CD14-positive monocyte (primary cell): ENCODE data around the gene SGCE. TPM values are rescaled to one million over a fixed set of nuclear protein-coding genes. Genes with fewer than 3 reads are reported as not detected.

Source experiments
- DNase-seq, 3 donors: peaks; one replicate each; pipeline ENCODE4 v3.0.0-alpha.2; 2011 to 2022
- H2AFZ ChIP-seq: 2 replicates; pipeline ENCODE4 v1.6.0; 2012; ENCODE audit warnings: mild to moderate bottlenecking, low read depth, low read length, inconsistent platforms; ENCODE audit not compliant: insufficient read depth, poor library complexity, severe bottlenecking
- H3K27ac ChIP-seq, 2 donors: 1 replicate in 1 of 2; 2 replicates in 1 of 2; pipeline ENCODE4 v1.5.1; 2012 to 2013; ENCODE audit warnings: low read length in 2 of 2, control low read depth in 1 of 2, inconsistent platforms in 1 of 2, low read depth in 1 of 2, mild to moderate bottlenecking in 1 of 2
- H3K27me3 ChIP-seq, 2 donors: one replicate each; pipeline versions ENCODE4 v1.6.0 to v1.6.1; 2011 to 2013; ENCODE audit warnings: low read length in 2 of 2; ENCODE audit not compliant: control insufficient read depth in 2 of 2, insufficient read depth in 2 of 2
- H3K36me3 ChIP-seq, 2 donors: replicated peaks in 1 of 2; 1 replicate in 1 of 2; 2 replicates in 1 of 2; pipeline versions ENCODE4 v1.5.1 to v1.6.1; 2012 to 2013; ENCODE audit warnings: low read length in 2 of 2, control low read depth in 1 of 2, inconsistent platforms in 1 of 2, mild to moderate bottlenecking in 1 of 2; ENCODE audit not compliant: insufficient read depth in 2 of 2, control insufficient read depth in 1 of 2
- H3K4me1 ChIP-seq, 2 donors: 1 replicate in 1 of 2; 2 replicates in 1 of 2; pipeline versions ENCODE4 v1.5.1 to v1.6.1; 2012 to 2013; ENCODE audit warnings: low read length in 2 of 2, control low read depth in 1 of 2, inconsistent platforms in 1 of 2, mild to moderate bottlenecking in 1 of 2, moderate library complexity in 1 of 2; ENCODE audit not compliant: insufficient read depth in 2 of 2, control insufficient read depth in 1 of 2
- H3K4me2 ChIP-seq: replicated peaks from 2 replicates; pipeline ENCODE3; 2012; ENCODE audit warnings: low read length, moderate library complexity, mild to moderate bottlenecking; ENCODE audit not compliant: poor library complexity, severe bottlenecking; ENCODE audit errors: extremely low read depth
- H3K4me3 ChIP-seq, 3 experiments: fragments of 200-600 bp in 1 of 3; sonication (generic) in 1 of 3; replicated peaks in 1 of 3; 1 replicate in 2 of 3; 2 replicates in 1 of 3; pipeline ENCODE4 v1.5.1; 2011 to 2013; ENCODE audit warnings: low read length in 3 of 3, mild to moderate bottlenecking in 3 of 3, control low read depth in 2 of 3, low read depth in 2 of 3, inconsistent platforms in 1 of 3, moderate library complexity in 1 of 3
- H3K79me2 ChIP-seq: 2 replicates; pipeline ENCODE4 v1.6.0; 2012; ENCODE audit warnings: mild to moderate bottlenecking, control low read depth, inconsistent platforms, low read length, moderate library complexity; ENCODE audit not compliant: insufficient read depth
- H3K9ac ChIP-seq: 2 replicates; pipeline ENCODE4 v1.6.0; 2017; ENCODE audit warnings: low read length, mild to moderate bottlenecking; ENCODE audit not compliant: insufficient read depth, poor library complexity, severe bottlenecking
- H3K9me3 ChIP-seq, 2 donors: replicated peaks in 1 of 2; 1 replicate in 1 of 2; 2 replicates in 1 of 2; pipeline versions ENCODE4 v1.5.1 to v1.6.1; 2012 to 2013; ENCODE audit warnings: low read length in 2 of 2, control low read depth in 1 of 2; ENCODE audit not compliant: control insufficient read depth in 1 of 2, insufficient read depth in 1 of 2
- H4K20me1 ChIP-seq: 2 replicates; pipeline ENCODE4 v1.6.0; 2012; ENCODE audit warnings: mild to moderate bottlenecking, low read length, control low read depth, moderate library complexity; ENCODE audit not compliant: insufficient read depth
- H3K27ac Mint-ChIP-seq, 7 donors: one replicate each; pipeline ENCODE4 v1.8.0; 2020; ENCODE audit warnings: mild to moderate bottlenecking in 7 of 7, mixed read lengths in 7 of 7, moderate library complexity in 6 of 7, inconsistent platforms in 2 of 7
- H3K27me3 Mint-ChIP-seq, 3 donors: one replicate each; pipeline ENCODE4 v1.8.0; 2021 to 2022; ENCODE audit warnings: low read depth in 3 of 3, mild to moderate bottlenecking in 3 of 3, mixed read lengths in 3 of 3, moderate library complexity in 3 of 3, inconsistent platforms in 1 of 3
- H3K36me3 Mint-ChIP-seq, 2 donors: one replicate each; pipeline ENCODE4 v1.8.0; 2020; ENCODE audit warnings: mixed read lengths in 2 of 2, inconsistent platforms in 1 of 2, mild to moderate bottlenecking in 1 of 2
- H3K4me1 Mint-ChIP-seq: one replicate; pipeline ENCODE4 v1.8.0; 2020; ENCODE audit warnings: mild to moderate bottlenecking, mixed read lengths
- H3K4me3 Mint-ChIP-seq, 2 donors: one replicate each; pipeline ENCODE4 v1.8.0; 2020; ENCODE audit warnings: mild to moderate bottlenecking in 2 of 2, mixed read lengths in 2 of 2, moderate library complexity in 1 of 2
- H3K9me3 Mint-ChIP-seq, 7 donors: one replicate each; pipeline ENCODE4 v1.8.0; 2020 to 2022; ENCODE audit warnings: mixed read lengths in 7 of 7, mild to moderate bottlenecking in 6 of 7, moderate library complexity in 6 of 7, inconsistent platforms in 2 of 7
- CTCF ChIP-seq: fragments of 200-600 bp; IDR thresholded peaks from one replicate; pipeline ENCODE4 v1.8.0; 2022; ENCODE audit warnings: antibody characterized with exemption, mild to moderate bottlenecking
- WGBS: methylation state at CpG from one replicate; pipeline ENCODE4 v1.1.5; 2013; ENCODE audit warnings: missing lambda C conversion rate; ENCODE audit not compliant: insufficient coverage; 5-methylcytosine and 5-hydroxymethylcytosine counted together
- intact Hi-C, 2 donors: fragments of 100-400 bp; cut with micrococcal nuclease; formaldehyde crosslinking; loops; one replicate each; pipeline versions ENCODE4 v1.15.0 to v1.15.1; 2023
- polyA plus RNA-seq, 3 donors: library from polyadenylated mRNA; depleted of rRNA in 1 of 3; unstranded in 2 of 3; stranded (reverse) in 1 of 3; fragments of 300-500 nt in 2 of 3; fragments of >200 nt in 1 of 3; fragmentation: Illumina TruSeq in 2 of 3; gene quantifications; 1 replicate in 2 of 3; 2 replicates in 1 of 3; pipeline ENCODE4 v1.2.3, GENCODE V29; 2012 to 2021

Gene SGCE
- polyA plus RNA-seq, 3 donors: not detected

- Histone ChIP-seq H3K27me3 (no peaks in the 10 kb centered on the region), H3K4me1 (peaks cover 7 to 9% of the 10 kb centered on the region in 2 donors), H2AFZ (no peak overlapping the region), H3K79me2 (no peaks in the 10 kb centered on the region), H4K20me1 (no peaks in the 10 kb centered on the region), H3K36me3 (no peaks in the 10 kb centered on the region), H3K4me2 (no peak overlapping the region), H3K27ac (no peak overlapping the region), H3K4me3 (no peak overlapping the region), H3K9ac (no peak overlapping the region), H3K9me3 (peaks cover 7 to 26% of the 10 kb centered on the region in 2 donors)
- Mint-ChIP-seq H3K27ac (no peak overlapping the region), H3K9me3 (peaks cover 10 to 25% (median 21%) of the 10 kb centered on the region in 7 donors), H3K4me3 (no peak overlapping the region), H3K4me1 (peaks cover 3% of the 10 kb centered on the region), H3K27me3 (no peaks in the 10 kb centered on the region), H3K36me3 (no peaks in the 10 kb centered on the region)
- 97% methylated on average over 23 of the region's 23 CpGs for WGBS
- DNase-seq: no peak
- TF ChIP-seq CTCF: no peak
- intact Hi-C loops: no loop called here
Measured at GRCh38 chr7:94664023-94664422, 8.1 kb upstream of the SGCE start.

DNA sequence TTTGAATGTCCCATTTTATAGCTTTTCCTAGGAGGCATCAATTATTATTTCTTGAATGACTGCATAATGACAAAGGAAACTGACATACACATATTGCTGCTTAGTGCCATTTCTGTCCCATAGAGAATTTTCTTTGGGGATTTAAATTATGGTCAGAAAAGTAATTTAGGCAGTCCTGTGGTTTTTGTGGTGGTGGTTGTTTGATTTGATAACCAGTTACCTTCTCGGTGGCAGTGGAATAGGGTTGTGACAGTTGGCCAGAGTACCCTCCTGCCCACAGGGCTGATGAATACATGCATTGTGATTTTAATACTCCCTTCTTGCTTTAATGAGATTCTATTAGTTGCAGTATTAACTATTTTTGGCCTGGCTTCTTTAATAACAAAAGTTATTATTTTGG, 6.6 kb upstream of the SGCE start:
- Histone ChIP-seq H3K36me3 (no peaks in the 10 kb centered on the region), H3K4me1 (peaks cover 7 to 12% of the 10 kb centered on the region in 2 donors), H3K9ac (no peak overlapping the region), H2AFZ (no peak overlapping the region), H3K9me3 (peaks cover 7 to 29% of the 10 kb centered on the region in 2 donors), H3K4me3 (no peak overlapping the region), H3K27me3 (no peaks in the 10 kb centered on the region), H3K27ac (no peak overlapping the region), H3K4me2 (no peak overlapping the region), H3K79me2 (no peaks in the 10 kb centered on the region), H4K20me1 (no peaks in the 10 kb centered on the region)
- intact Hi-C loops: no loop called here
- Mint-ChIP-seq H3K4me1 (peaks cover 3% of the 10 kb centered on the region), H3K27me3 (peaks cover 0 to 4% (median 0%) of the 10 kb centered on the region in 3 donors), H3K4me3 (no peak overlapping the region), H3K9me3 (peaks cover 10 to 29% (median 24%) of the 10 kb centered on the region in 7 donors), H3K36me3 (no peaks in the 10 kb centered on the region), H3K27ac (no peak overlapping the region)
- no peak for TF ChIP-seq CTCF
- DNase-seq: no peak
- WGBS: no CpG with 5 or more reads among the region's 1 CpG
